Measurements from ENCODE around the gene CHST2.

CHST2 gene

GRCh38 chr3:143167969-143168854 is 48.6 kb downstream of the CHST2 start:
- Histone ChIP-seq H3K27ac (no peak overlapping the region), H3K4me3 (no peak overlapping the region)
- TF ChIP-seq CTCF (IDR thresholded peaks at IDR 0.05), result no peak
- no peak for DNase-seq (ENCODE audit: low spot score)

DNA sequence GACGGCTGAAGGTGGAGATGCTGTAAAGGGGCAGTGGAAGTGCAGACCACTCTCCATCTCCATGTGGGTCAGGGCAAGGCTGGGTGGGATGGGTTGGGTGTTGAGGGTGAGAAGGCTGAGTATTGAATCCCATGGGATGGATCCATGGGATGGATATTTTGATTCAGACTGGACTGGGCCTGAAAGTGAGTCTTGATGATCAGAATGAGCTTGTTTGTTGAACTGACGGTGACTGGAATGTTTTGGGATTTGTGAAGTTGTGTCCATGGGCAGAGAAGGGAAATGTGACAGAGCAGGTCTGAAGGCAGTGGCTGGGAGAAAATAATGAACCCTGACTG is 49.3 kb downstream of the CHST2 start:
- Histone ChIP-seq H3K27ac (no peak overlapping the region), H3K4me3 (no peak overlapping the region)
- no peak for TF ChIP-seq CTCF (IDR thresholded peaks at IDR 0.05)
- no peak for DNase-seq (ENCODE audit: low spot score)

- Histone ChIP-seq H3K27ac (no peak overlapping the region), H3K4me3 (no peak overlapping the region)
- TF ChIP-seq CTCF (IDR thresholded peaks at IDR 0.05), result no peak
- no peak for DNase-seq (ENCODE audit: low spot score)
Observed at GRCh38 chr3:143170074-143170473, 50.5 kb downstream of the CHST2 start.

- no peak for TF ChIP-seq CTCF (IDR thresholded peaks at IDR 0.05)
- Histone ChIP-seq H3K27ac (no peak overlapping the region), H3K4me3 (no peak overlapping the region)
- no peak for DNase-seq (ENCODE audit: low spot score)
Observed at GRCh38 chr3:143170676-143171075, 51.1 kb downstream of the CHST2 start.

GRCh38 chr3:143171141-143171980 is 51.8 kb downstream of the CHST2 start:
- no peak for TF ChIP-seq CTCF (IDR thresholded peaks at IDR 0.05)
- no peak overlapping the region for H3K27ac ChIP-seq
- H3K4me3 ChIP-seq, result no peak overlapping the region
- DNase-seq (ENCODE audit: low spot score), result no peak

GRCh38 chr3:143172062-143172794 is 52.7 kb downstream of the CHST2 start:
- no peak for TF ChIP-seq CTCF (IDR thresholded peaks at IDR 0.05)
- Histone ChIP-seq H3K4me3 (no peak overlapping the region), H3K27ac (no peak overlapping the region)
- DNase-seq (ENCODE audit: low spot score), result no peak
